ENCODE data around the gene SLC2A9.

SLC2A9 gene

GRCh38 chr4:9899306-9900055 lies 121.8 kb downstream of the SLC2A9 start:
- H2BK5ac ChIP-seq (ENCODE audit: low read depth, low read length, poor library complexity) = no peak overlapping the region
- H4K8ac ChIP-seq (ENCODE audit: low read depth, low read length) = no peak overlapping the region
- H3K27ac ChIP-seq (ENCODE audit: low read depth, low read length) = no peak overlapping the region
- no peaks in the 10 kb centered on the region for H3K79me1 ChIP-seq (ENCODE audit: low read length)
- WGBS (ENCODE audit: extremely low coverage, insufficient coverage, insufficient read length) = no CpG with 5 or more reads among the region's 5 CpGs
- H3K9me3 ChIP-seq (ENCODE audit: insufficient read depth, low read depth, low read length) = no peaks in the 10 kb centered on the region
- no peaks in the 10 kb centered on the region for H3K79me2 ChIP-seq (ENCODE audit: control insufficient read depth, insufficient read depth, low read length, poor library complexity)
- H2BK12ac ChIP-seq (ENCODE audit: low read length) = no peak overlapping the region
- H3K36me3 ChIP-seq (ENCODE audit: control insufficient read depth in 1 of 2, insufficient read depth in 2 of 2, low read length in 2 of 2) = no peaks in the 10 kb centered on the region
- no peak overlapping the region for H3K4ac ChIP-seq (ENCODE audit: low read depth, low read length)
- H2AFZ ChIP-seq (ENCODE audit: insufficient read depth, low read length, poor library complexity) = no peak overlapping the region
- no peak overlapping the region for H3K4me2 ChIP-seq (ENCODE audit: low read length)
- H2AK5ac ChIP-seq (ENCODE audit: low read length) = no peak overlapping the region
- no peak overlapping the region for H3K18ac ChIP-seq (ENCODE audit: low read length)
- no peak overlapping the region for H4K91ac ChIP-seq (ENCODE audit: low read depth, low read length)
- H3K4me3 ChIP-seq (ENCODE audit: low read depth, low read length) = no peak overlapping the region
- H2BK120ac ChIP-seq (ENCODE audit: insufficient read depth, low read length, poor library complexity) = no peak overlapping the region
- H3K4me1 ChIP-seq (ENCODE audit: control insufficient read depth in 1 of 2, insufficient read depth in 2 of 2, low read length in 2 of 2) = peaks cover 0 to 4% of the 10 kb centered on the region in 2 experiments
- no peak overlapping the region for H3K9ac ChIP-seq (ENCODE audit: low read length)
- no peak for DNase-seq
- no peak overlapping the region for H4K12ac ChIP-seq (ENCODE audit: low read depth, low read length)
- no peaks in the 10 kb centered on the region for H3K27me3 ChIP-seq (ENCODE audit: insufficient read depth, low read length)
- H3K23ac ChIP-seq (ENCODE audit: low read length) = no peak overlapping the region
- H3K14ac ChIP-seq (ENCODE audit: low read length) = no peak overlapping the region

GRCh38 chr4:9898596-9899305 lies 122.5 kb downstream of the SLC2A9 start:
- Histone ChIP-seq H3K9me3 (ENCODE audit: insufficient read depth, low read depth, low read length) (no peaks in the 10 kb centered on the region), H3K79me1 (ENCODE audit: low read length) (no peaks in the 10 kb centered on the region), H3K9ac (ENCODE audit: low read length) (no peak overlapping the region), H3K79me2 (ENCODE audit: control insufficient read depth, insufficient read depth, low read length, poor library complexity) (no peaks in the 10 kb centered on the region), H3K27ac (ENCODE audit: low read depth, low read length) (no peak overlapping the region), H3K14ac (ENCODE audit: low read length) (no peak overlapping the region), H2AK5ac (ENCODE audit: low read length) (no peak overlapping the region), H4K8ac (ENCODE audit: low read depth, low read length) (no peak overlapping the region), H3K4me3 (ENCODE audit: low read depth, low read length) (no peak overlapping the region), H4K12ac (ENCODE audit: low read depth, low read length) (no peak overlapping the region), H2BK12ac (ENCODE audit: low read length) (no peak overlapping the region), H4K91ac (ENCODE audit: low read depth, low read length) (no peak overlapping the region), H3K36me3 (ENCODE audit: control insufficient read depth in 1 of 2, insufficient read depth in 2 of 2, low read length in 2 of 2) (no peaks in the 10 kb centered on the region), H3K4me2 (ENCODE audit: low read length) (no peak overlapping the region), H3K4me1 (ENCODE audit: control insufficient read depth in 1 of 2, insufficient read depth in 2 of 2, low read length in 2 of 2) (peaks cover 0 to 4% of the 10 kb centered on the region in 2 experiments), H3K27me3 (ENCODE audit: insufficient read depth, low read length) (no peaks in the 10 kb centered on the region), H2AFZ (ENCODE audit: insufficient read depth, low read length, poor library complexity) (no peak overlapping the region), H3K23ac (ENCODE audit: low read length) (no peak overlapping the region), H3K18ac (ENCODE audit: low read length) (no peak overlapping the region), H2BK120ac (ENCODE audit: insufficient read depth, low read length, poor library complexity) (no peak overlapping the region), H2BK5ac (ENCODE audit: low read depth, low read length, poor library complexity) (no peak overlapping the region), H3K4ac (ENCODE audit: low read depth, low read length) (no peak overlapping the region)
- WGBS (ENCODE audit: extremely low coverage, insufficient coverage, insufficient read length) = no CpG with 5 or more reads among the region's 9 CpGs
- DNase-seq = peak; percentile 43 to 68

GRCh38 chr4:9895333-9895705 lies 126.0 kb downstream of the SLC2A9 start:
- no peak overlapping the region for H2BK120ac ChIP-seq (ENCODE audit: insufficient read depth, low read length, poor library complexity)
- no peaks in the 10 kb centered on the region for H3K4me1 ChIP-seq (ENCODE audit: control insufficient read depth in 1 of 2, insufficient read depth in 2 of 2, low read length in 2 of 2)
- H3K4me2 ChIP-seq (ENCODE audit: low read length) = no peak overlapping the region
- H3K18ac ChIP-seq (ENCODE audit: low read length) = no peak overlapping the region
- H2BK5ac ChIP-seq (ENCODE audit: low read depth, low read length, poor library complexity) = no peak overlapping the region
- H3K79me2 ChIP-seq (ENCODE audit: control insufficient read depth, insufficient read depth, low read length, poor library complexity) = no peaks in the 10 kb centered on the region
- DNase-seq = no peak
- no peaks in the 10 kb centered on the region for H3K27me3 ChIP-seq (ENCODE audit: insufficient read depth, low read length)
- H3K9ac ChIP-seq (ENCODE audit: low read length) = no peak overlapping the region
- no peak overlapping the region for H3K4me3 ChIP-seq (ENCODE audit: low read depth, low read length)
- H4K12ac ChIP-seq (ENCODE audit: low read depth, low read length) = no peak overlapping the region
- no peak overlapping the region for H4K8ac ChIP-seq (ENCODE audit: low read depth, low read length)
- no peak overlapping the region for H4K91ac ChIP-seq (ENCODE audit: low read depth, low read length)
- H2AK5ac ChIP-seq (ENCODE audit: low read length) = no peak overlapping the region
- H2AFZ ChIP-seq (ENCODE audit: insufficient read depth, low read length, poor library complexity) = no peak overlapping the region
- no peak overlapping the region for H2BK12ac ChIP-seq (ENCODE audit: low read length)
- no peak overlapping the region for H3K27ac ChIP-seq (ENCODE audit: low read depth, low read length)
- no peaks in the 10 kb centered on the region for H3K79me1 ChIP-seq (ENCODE audit: low read length)
- no peak overlapping the region for H3K14ac ChIP-seq (ENCODE audit: low read length)
- H3K4ac ChIP-seq (ENCODE audit: low read depth, low read length) = no peak overlapping the region
- H3K9me3 ChIP-seq (ENCODE audit: insufficient read depth, low read depth, low read length) = peaks cover 3% of the 10 kb centered on the region
- no peaks in the 10 kb centered on the region for H3K36me3 ChIP-seq (ENCODE audit: control insufficient read depth in 1 of 2, insufficient read depth in 2 of 2, low read length in 2 of 2)
- no peak overlapping the region for H3K23ac ChIP-seq (ENCODE audit: low read length)
- no CpG with 5 or more reads among the region's 4 CpGs for WGBS (ENCODE audit: extremely low coverage, insufficient coverage, insufficient read length)

GRCh38 chr4:9894644-9895332 lies 126.5 kb downstream of the SLC2A9 start:
- Histone ChIP-seq H3K27me3 (ENCODE audit: insufficient read depth, low read length) (no peaks in the 10 kb centered on the region), H2BK120ac (ENCODE audit: insufficient read depth, low read length, poor library complexity) (no peak overlapping the region), H3K14ac (ENCODE audit: low read length) (no peak overlapping the region), H2AFZ (ENCODE audit: insufficient read depth, low read length, poor library complexity) (no peak overlapping the region), H4K12ac (ENCODE audit: low read depth, low read length) (no peak overlapping the region), H3K79me1 (ENCODE audit: low read length) (no peaks in the 10 kb centered on the region), H3K9ac (ENCODE audit: low read length) (no peak overlapping the region), H3K9me3 (ENCODE audit: insufficient read depth, low read depth, low read length) (peaks cover 3% of the 10 kb centered on the region), H2BK5ac (ENCODE audit: low read depth, low read length, poor library complexity) (no peak overlapping the region), H3K4me3 (ENCODE audit: low read depth, low read length) (no peak overlapping the region), H3K27ac (ENCODE audit: low read depth, low read length) (no peak overlapping the region), H3K4me1 (ENCODE audit: control insufficient read depth in 1 of 2, insufficient read depth in 2 of 2, low read length in 2 of 2) (no peaks in the 10 kb centered on the region), H3K36me3 (ENCODE audit: control insufficient read depth in 1 of 2, insufficient read depth in 2 of 2, low read length in 2 of 2) (no peaks in the 10 kb centered on the region), H2AK5ac (ENCODE audit: low read length) (no peak overlapping the region), H3K23ac (ENCODE audit: low read length) (no peak overlapping the region), H3K79me2 (ENCODE audit: control insufficient read depth, insufficient read depth, low read length, poor library complexity) (no peaks in the 10 kb centered on the region), H3K4ac (ENCODE audit: low read depth, low read length) (no peak overlapping the region), H4K8ac (ENCODE audit: low read depth, low read length) (no peak overlapping the region), H3K4me2 (ENCODE audit: low read length) (no peak overlapping the region), H2BK12ac (ENCODE audit: low read length) (no peak overlapping the region), H4K91ac (ENCODE audit: low read depth, low read length) (no peak overlapping the region), H3K18ac (ENCODE audit: low read length) (no peak overlapping the region)
- WGBS (ENCODE audit: extremely low coverage, insufficient coverage, insufficient read length) = no CpG with 5 or more reads among the region's 3 CpGs
- no peak for DNase-seq
